Measurements from ENCODE around the gene MST1R.
"Not testable (repeated sequence)": the region's sequence is repeated elsewhere in the genome, so short reads cannot be mapped to it uniquely, and the experiment has no call there.

MST1R gene

DNA sequence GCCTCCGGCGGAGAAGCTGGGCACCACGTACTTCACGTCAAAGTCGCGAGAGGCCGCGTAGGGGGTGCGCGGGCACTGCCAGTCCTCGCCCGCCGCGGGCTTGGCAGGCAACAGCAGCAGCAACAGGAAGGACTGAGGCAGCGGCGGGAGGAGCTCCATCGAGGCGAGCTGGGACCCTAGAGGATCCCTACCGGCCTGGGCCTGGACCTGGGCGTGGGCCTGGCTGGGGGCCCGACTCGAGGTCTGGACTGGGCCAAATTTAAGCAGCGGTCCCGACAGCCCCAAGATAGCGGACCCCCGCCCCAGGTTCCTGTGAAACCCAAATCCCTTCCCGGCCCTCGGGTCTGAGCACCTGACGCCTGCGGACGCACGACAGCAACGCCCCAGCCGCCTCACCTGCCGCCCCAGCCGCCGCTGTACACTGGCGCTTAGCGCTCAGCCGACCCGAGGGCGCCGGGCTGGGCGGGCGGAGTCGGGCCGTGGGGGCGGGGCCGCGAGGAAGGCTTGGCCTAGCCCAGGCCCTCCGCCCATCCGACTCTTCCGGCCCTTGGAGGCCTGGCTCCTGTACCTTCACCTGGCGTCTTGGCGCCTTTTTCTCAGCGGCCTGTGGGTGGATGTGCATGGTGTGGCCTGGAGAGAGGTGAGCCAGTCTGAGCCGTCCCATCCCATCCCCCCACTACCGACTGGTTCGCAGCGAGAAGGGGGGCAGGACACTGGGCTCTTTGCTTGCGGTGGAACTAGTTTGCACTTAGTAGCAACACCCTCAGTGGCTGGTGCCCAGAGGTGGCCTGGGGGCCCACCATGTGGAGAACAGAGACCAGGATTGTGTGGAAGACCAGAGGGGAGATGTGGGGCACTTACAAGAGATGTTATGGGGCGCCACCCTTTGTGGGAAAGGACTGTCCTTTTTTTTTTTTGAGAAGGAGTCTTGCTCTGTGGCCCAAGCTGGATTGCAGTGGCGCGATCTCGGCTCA lies at the start of gene MST1R:
Gene MST1R (minus strand): TSS at position 423 of the 974 bp plus-strand sequence. CDS start 264 bp downstream, at position 159.
- in situ Hi-C loops (cut with MboI; ENCODE audit: low pct_unique_long_range_greater_than_20kb, low sequenced_read_pairs), result no loop called here
- no peak for DNase-seq

DNA sequence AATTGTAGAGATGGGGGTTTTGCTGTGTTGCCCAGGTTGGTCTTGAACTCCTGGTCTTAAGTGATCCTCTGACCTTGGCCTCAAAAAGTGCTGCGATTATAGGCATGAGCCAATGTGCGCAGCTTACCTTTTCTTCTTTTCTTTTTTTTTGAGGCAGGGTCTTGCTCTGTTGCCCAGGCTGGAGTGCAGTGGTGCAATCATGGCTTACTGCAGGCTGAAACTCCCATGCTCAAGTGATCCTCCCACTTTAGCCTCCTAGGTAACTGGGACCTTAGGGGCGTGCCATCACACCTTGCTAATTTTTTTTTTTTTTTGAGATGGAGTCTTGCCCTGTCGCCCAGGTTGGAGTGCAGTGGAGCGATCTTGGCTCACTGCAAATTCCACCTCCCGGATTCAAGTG lies 49.3 kb upstream of the MST1R start:
- in situ Hi-C loops (cut with MboI; ENCODE audit: low pct_unique_long_range_greater_than_20kb, low sequenced_read_pairs), result no loop called here
- DNase-seq, result no peak

DNA sequence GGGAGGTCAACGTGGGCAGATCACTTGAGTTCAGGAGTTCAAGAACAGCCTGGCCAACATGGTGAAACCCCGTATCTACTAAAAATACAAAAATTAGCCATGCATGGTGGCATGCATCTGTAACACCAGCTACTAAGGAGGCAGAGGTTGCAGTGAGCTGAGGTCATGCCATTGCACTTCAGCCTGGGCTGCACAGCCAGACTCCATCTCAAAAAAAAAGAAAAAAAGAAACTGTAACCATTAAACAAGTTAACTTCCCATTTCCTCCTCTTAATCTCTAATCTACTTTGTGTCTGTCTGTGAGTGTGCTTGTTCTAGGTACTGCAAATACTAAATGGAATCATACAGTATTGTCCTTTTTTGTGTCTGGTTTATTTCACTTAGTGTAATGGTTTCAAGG lies 39.0 kb upstream of the MST1R start:
- DNase-seq, result peak; percentile 38
- in situ Hi-C loops (cut with MboI; ENCODE audit: low pct_unique_long_range_greater_than_20kb, low sequenced_read_pairs), result no loop called here

DNA sequence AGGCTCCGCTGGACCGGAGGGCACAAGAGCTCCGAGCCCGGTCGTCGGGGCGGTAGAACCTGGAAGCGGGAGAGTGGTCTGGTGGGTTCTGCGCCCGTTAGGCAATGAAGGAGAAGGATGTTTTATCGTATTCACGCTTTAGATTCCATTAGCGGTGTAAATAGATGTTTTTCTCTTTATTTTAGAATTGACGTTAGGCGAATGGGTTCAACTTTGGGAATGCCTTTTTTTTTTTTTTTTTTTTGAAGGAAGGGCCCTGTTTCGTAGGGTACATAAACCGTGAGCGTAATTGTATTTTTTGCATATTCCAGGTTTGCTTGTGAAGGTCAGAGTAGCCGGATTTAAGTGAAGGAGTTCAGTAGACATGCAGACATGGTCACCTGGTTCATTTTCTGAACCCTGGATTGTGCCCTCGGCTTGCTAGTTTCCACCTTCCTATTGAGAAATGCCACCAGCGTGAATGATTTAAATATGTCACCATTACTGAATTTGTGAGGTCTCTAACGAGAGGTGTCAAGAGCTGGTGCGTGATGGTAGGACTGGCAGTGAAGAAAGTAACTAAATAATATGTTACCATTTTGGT lies 37.1 kb upstream of the MST1R start:
- in situ Hi-C loops (cut with MboI; ENCODE audit: low pct_unique_long_range_greater_than_20kb, low sequenced_read_pairs), result no loop called here

DNA sequence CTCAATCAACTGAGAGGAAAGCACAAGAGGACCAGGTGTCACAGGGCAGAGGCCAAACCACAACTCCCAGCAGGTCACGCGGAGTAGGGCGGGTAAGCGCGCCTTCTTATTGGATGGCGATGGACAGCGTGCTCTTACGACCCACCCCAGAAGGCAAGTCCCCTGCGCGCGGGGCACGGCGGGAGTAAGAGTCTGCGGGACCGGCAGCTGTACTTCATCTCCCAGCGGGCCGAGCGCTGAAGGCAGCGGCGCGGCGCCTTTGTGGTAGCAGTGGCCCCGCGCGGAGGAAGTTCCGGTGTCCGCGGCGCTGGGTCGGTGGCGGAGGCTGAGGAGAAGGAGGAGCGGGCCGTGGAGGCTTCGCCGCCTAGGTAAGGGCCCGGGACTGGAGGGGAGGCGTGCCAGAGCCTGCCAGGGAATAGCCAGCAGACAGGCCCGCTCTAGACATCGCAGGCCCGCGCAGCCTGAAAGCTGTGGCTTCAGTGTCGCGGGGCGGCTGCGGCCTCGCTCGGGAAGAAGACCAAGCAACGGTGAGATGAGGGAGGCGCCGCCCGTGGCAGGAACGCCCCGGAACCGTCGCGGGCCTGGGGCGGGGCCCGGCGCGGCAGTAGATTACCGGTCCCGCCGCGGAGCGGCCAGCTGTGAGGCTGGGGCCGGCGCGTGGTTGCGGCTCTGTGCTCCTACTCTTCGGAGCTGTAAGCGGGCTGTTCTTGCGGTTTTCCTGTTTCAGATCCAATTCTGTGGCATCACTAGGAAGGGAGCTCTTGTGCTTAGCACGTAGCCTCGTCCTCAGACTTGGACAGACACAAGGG lies 36.4 kb upstream of the MST1R start, which contains the start of gene RBM6:
Gene RBM6 (plus strand): TSS at position 293 of the 809 bp plus-strand sequence. CDS start 22,492 bp downstream, outside the sequence.
- DNase-seq, result peak; percentile 98
- in situ Hi-C loops (cut with MboI; ENCODE audit: low pct_unique_long_range_greater_than_20kb, low sequenced_read_pairs), result no loop called here

More for the DNA sequence above, 37.1 kb upstream of the MST1R start:
- DNase-seq, result no peak

DNA sequence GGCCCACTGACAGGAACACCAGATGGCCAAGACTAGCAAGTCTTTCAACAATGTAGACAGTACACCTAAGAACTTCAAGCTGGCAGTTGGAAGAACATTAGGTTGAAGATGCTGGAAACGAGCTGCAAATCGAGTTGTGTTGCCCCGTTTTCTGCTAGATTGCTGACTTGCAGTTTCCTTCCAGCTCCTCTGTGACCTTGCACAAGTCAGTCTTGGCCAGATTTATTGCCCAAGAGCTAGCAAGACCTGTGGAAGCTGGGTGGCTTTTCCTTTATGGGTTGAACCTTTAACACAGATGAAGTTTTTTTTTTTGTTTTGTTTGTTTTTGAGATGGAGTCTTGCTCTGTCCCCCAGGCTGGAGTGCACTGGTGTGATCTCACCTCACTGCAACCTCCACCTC lies 33.4 kb upstream of the MST1R start:
- DNase-seq, result no peak
- in situ Hi-C loops (cut with MboI; ENCODE audit: low pct_unique_long_range_greater_than_20kb, low sequenced_read_pairs), result no loop called here

DNA sequence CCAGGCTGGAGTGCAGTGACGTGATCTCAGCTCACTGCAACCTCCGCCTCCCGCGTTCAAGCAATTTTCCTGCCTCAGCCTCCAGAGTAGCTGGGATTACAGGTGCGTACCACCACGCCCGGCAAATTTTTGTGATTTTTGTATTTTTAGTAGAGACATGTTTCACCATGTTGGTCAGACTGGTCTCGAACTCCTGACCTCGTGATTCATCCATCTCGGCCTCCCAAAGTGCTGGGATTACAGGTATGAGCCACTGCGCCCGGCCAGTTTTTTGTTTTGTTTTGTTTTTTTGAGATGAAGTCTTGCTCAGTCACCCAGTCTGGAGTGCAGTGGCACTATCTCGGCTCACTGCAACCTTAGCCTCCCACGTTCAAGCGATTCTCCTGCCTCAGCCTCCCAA lies 28.6 kb upstream of the MST1R start:
- DNase-seq; in situ Hi-C loops (cut with MboI; ENCODE audit: low pct_unique_long_range_greater_than_20kb, low sequenced_read_pairs): not testable (repeated sequence)

DNA sequence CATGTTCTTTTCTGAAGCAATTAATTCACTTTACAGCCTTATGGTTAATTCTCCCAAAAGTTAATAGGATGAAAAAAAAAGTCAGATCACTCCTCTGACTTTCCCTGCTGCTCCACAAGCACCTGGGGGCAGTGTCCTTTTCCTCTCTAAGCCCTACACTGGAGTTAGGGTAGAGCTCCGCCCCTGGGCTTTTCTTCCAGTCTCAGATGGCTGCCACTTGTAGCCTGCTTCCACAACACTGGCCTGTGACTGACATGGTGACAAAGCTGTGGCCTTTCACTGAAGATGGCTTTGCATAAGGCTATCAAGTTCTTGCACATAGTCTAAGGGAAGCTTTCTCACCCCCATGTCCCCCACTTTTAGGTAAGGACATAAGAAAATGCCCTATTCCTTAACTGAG lies 27.2 kb upstream of the MST1R start:
- peak; percentile 59 for DNase-seq

DNA sequence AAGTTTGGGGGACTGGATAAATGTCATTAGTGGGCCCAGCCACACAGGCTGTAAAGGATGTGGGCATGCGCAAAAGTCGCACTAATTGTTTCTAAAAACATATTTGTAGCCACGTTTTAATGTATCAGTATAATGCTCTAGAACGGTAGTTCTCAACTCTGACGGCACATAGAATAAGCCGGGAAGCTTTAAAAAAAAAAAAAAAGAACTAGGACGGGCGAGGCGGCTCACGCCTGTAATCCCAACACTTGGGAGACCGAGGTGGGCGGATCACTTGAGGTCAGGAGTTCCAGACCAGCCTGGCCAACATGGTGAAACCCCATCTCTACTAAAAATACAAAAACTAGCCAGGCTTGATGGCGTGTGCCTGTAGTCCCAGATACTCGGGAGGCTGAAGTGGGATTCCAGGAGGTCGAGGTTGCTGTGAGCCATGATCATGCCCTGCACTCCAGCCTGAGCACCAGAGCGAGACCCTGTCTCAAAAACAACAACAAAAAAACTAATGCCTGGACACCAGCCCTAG lies 26.6 kb upstream of the MST1R start:
- DNase-seq, result no peak
- in situ Hi-C loops (cut with MboI; ENCODE audit: low pct_unique_long_range_greater_than_20kb, low sequenced_read_pairs), result no loop called here

More for the DNA sequence above, 27.2 kb upstream of the MST1R start:
- in situ Hi-C loops (cut with MboI; ENCODE audit: low pct_unique_long_range_greater_than_20kb, low sequenced_read_pairs), result no loop called here

DNA sequence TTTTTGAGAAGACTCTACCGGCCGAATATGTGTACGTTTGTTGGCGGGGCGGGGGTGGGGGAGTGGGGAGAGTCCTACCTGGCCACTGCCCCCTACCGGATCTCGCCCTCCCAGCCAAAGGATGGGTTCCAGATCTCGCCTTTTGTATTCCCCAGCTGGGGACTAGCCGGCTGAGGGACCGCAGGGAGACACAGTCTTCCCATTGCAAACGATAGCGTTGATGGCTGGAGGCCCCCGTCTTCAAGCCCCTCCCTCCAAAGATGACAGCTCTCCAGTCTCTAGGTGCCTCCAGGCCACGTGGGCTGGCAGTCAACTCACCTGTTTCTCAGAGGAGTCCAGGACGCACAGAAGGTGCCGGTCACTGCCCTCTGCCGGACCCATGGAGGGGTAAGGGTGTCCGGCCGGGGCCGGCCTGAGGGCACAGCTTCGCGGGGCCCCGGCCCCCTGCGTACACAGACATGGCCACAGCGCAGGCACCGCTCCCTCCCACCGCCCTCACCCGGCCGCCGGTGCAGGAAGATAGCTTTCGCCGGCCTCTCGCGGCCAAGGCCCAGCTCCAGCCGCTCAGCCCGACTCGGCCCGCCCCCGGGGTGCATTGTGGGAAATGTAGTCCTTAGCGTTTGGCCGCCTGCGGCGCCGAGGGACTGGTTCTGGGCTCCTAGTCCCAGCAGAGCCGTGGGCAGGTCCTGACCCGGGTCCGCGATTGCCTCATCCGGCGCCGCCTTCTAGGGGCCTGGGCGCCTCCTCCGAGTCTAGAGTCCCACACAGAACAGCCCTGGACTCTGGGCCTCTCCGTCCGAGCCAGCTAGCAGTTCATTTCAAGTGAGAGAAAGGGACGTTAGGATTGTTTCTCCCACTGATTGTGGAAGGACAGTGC lies 25.9 kb upstream of the MST1R start, which contains the start of gene MON1A:
Gene MON1A (minus strand): TSS at position 521 of the 877 bp plus-strand sequence. CDS start 16,465 bp downstream, outside the sequence.
- in situ Hi-C loops (cut with MboI; ENCODE audit: low pct_unique_long_range_greater_than_20kb, low sequenced_read_pairs), result no loop called here
- peak; percentile 85 for DNase-seq

DNA sequence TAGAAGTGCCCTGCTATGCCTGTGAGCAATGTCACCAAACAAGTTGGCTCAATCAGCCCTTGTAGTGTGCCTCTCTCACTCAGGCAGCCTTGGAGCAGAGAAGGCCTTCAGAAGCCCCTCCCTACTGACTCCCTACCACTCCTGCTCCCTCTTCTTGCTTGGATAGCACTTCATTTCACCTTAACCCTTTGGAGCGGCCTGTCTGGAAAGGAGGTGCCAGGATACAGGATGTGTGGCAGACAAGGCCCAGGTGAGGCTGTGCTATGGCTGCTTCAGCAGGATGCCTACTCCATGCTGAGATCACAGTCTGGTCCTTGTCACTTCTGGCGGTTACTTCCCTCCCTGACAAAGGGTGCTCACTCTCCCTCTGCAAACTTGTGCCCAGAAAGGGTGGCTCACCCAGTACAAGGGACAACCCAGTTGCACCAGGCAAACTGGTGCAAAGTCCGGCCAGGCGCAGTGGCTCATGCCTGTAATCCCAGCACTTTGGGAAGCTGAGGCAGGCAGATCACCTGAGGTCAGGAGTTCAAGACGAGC lies 24.9 kb upstream of the MST1R start:
- in situ Hi-C loops (cut with MboI; ENCODE audit: low pct_unique_long_range_greater_than_20kb, low sequenced_read_pairs), result no loop called here
- DNase-seq, result no peak

DNA sequence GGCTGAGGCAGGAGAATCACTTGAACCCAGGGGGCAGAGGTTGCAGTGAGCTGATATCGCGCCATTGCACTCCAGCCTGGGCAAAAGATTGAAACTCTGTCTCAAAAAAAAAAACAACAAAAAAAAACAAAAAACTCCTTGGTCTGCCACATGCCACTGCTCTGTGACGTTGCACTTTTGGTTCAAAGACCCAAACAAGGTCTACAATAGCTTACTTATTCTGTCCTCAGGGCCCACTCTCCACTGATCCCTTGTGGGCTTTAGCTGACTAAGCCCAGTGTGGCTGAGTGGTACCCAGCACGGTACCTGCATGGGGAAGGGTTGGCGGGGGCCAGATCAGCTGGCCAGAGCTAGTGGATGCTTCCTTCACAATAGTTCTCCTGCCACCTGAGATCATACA lies 24.1 kb upstream of the MST1R start:
- DNase-seq, result no peak
- in situ Hi-C loops (cut with MboI; ENCODE audit: low pct_unique_long_range_greater_than_20kb, low sequenced_read_pairs), result no loop called here

DNA sequence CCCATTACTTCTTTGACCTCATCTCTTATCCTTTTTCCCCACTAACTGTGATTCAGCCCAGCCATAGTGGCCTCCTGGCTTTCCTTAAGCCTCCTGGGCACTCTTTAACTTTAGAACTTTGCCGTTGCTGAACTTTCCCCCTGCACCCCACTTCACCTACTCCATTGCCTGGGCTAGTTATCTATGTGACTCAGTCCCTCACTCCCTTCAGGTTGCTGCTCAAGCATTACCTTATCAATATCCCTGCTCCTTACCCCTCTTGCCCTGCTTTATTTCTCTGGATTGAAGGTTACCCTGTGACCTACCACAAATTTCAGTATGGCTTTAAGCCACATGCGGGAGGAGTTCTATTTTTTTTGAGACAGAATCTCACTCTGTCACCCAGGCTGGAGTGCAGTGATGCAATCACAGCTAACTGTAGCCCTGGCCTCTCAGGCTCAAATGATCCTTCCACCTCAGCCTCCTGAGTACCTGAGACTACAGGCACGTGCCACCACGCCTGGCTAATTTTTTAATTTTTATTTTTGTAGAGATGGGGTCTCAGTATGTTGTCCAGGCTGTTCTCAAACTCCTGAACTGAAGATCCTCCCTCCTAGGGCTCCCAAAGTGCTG lies 22.6 kb upstream of the MST1R start:
- in situ Hi-C loops (cut with MboI; ENCODE audit: low pct_unique_long_range_greater_than_20kb, low sequenced_read_pairs), result no loop called here
- no peak for DNase-seq

DNA sequence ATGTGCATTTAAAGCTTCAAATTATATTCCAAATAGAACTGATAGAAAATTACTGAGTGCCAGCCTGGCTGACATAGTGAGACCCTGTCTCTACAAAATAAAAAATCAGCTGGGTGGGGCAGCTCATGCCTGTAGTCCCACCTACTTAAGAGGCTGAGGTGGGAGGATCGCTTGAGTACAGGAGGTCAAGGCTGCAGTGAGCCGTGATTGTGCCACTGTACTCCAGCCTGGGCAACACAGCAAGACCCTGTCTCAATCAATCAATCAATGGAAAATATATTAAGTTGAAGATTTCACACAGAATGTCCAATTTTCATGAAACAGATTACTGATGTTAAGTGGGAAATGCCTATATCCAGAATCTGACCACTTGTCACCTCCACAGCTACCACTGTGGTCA lies 21.8 kb upstream of the MST1R start:
- in situ Hi-C loops (cut with MboI; ENCODE audit: low pct_unique_long_range_greater_than_20kb, low sequenced_read_pairs), result no loop called here
- DNase-seq, result no peak

DNA sequence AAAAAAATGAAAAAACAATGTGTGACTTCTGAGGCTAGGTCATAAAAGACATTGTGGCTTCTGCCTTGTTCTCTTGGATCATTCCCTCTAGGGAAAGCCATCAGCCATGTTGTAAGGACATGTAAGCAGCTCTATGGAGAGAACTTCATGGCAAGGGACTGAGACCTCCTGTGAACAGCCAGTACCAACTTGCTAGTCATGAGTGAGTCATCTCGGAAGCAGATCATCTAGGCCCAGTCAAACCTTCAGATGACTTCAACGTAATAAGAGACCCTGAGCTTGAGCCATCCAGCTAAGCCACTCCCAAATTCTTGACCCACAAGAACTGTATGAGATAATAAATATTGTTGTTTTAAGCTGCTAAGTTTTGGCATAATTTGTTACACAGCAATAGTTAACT lies 21.0 kb upstream of the MST1R start:
- DNase-seq, result no peak
- in situ Hi-C loops (cut with MboI; ENCODE audit: low pct_unique_long_range_greater_than_20kb, low sequenced_read_pairs), result no loop called here

DNA sequence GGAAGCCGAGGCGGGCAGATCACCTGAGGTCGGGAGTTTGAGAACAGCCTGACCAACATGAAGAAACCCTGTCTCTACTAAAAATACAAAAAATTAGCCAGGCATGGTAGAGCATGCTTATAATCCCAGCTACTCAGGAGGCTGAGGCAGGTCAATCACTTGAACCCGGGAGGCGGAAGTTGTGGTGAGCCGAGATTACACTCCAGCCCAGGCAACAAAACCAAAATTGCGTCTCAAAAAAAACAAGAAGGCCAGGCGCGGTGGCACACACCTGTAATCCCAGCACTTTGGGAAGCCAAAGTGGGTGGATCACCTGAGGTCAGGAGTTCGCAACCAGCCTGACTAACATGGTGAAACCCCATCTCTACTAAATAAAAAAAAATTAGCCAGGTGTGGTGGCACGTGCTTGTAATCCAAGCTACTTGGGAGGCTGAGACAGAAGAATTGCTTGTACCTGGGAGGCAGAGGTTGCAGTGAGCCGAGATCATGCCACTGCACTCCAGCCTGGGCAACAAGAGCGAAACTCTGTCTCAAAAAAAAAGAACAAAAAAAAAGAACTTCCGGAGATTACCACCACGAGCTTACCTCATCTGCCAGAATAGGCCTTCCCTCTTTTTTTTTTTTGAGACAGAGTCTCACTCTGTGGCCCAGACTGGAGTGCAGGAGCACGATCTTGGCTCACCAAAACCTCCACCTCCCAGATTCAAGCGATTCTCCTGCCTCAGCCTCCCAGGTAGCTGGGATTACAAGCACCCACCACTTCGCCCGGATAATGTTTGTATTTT lies 14.3 kb upstream of the MST1R start:
- DNase-seq, result peak; percentile 26
- in situ Hi-C loops (cut with MboI; ENCODE audit: low pct_unique_long_range_greater_than_20kb, low sequenced_read_pairs), result not testable (repeated sequence)

DNA sequence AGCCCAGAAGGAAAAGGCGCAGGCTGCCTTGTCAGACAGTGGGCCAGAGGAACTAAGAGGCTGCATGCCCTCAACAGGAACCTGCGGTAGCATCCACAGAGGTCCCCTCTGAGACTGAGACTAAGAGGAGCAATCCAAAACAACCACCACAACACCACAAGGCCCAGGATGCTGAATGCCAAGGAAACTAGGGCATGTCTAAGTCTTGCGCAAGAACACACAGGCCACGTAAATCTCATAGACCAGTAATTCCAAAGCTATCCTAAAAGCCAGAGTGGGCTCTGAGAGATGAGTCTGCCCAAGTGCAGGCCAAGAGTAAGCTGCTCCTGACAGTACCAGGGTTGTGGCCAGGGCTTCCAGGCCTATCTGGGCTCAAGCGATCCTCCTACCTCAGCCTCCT lies 13.0 kb upstream of the MST1R start:
- DNase-seq, result peak; percentile 14
- in situ Hi-C loops (cut with MboI; ENCODE audit: low pct_unique_long_range_greater_than_20kb, low sequenced_read_pairs), result no loop called here

Measured in KBM-7 (cell line).